K562 (cell line): ENCODE results near the gene MUSTN1. TPM values are rescaled to one million over a fixed set of nuclear protein-coding genes. Genes with fewer than 3 reads are reported as not detected.

Experiments
- ATAC-seq: fragments of 200-7000 bp; cut with Tn5 transposase; 3 replicates; pipeline ENCODE4 v1.9.1; 2020; ENCODE audit warnings: moderate library complexity
- BruUV-seq: library from RNA; stranded (reverse); fragments of 400-500 nt; replicated peaks from 2 replicates; lab custom pipeline; 2021; lab: Mats Ljungman, UMichigan
- CTCF ChIA-PET: fragments of 300-600 bp; formaldehyde crosslinking; extraction: SDS; loops from one replicate; lab custom pipeline; 2021; ENCODE audit warnings: low intra/inter-chr PET ratio; lab: Yijun Ruan, JAX
- POLR2A ChIA-PET: fragments of 300-600, 350-650 bp; sonication (Branson Sonifier 250); formaldehyde crosslinking; extraction: SDS; loops from one replicate; lab custom pipeline; 2021; ENCODE audit warnings: antibody characterized with exemption, inconsistent platforms; lab: Yijun Ruan, JAX
- DNase-seq, 4 experiments: peaks; one replicate each; pipeline versions ENCODE4 v3.0.0 to v3.0.0-alpha.2; 2011 to 2018; ENCODE audit warnings: low spot score in 3 of 4, mixed read lengths in 3 of 4; ENCODE audit errors: extremely low read depth in 1 of 4
- FAIRE-seq: peaks from 2 replicates; lab custom pipeline; 2011; peaks lifted over from hg19 to GRCh38; lab: Jason Lieb, UNC
- H2AFZ ChIP-seq: 2 replicates; pipeline ENCODE4 v1.6.0; 2011; ENCODE audit warnings: low read depth, low read length, control low read depth, inconsistent platforms
- H3K27ac ChIP-seq: fragments of 200-600 bp; 3 replicates; pipeline ENCODE4 v1.8.0; 2011; ENCODE audit warnings: low read depth, mild to moderate bottlenecking, control low read depth, inconsistent platforms, low read length, moderate library complexity, mixed read lengths; ENCODE audit errors: extremely low read depth
- H3K27me3 ChIP-seq, 2 experiments: fragments of 300-600 bp in 1 of 2; 2 replicates in 1 of 2; 3 replicates in 1 of 2; pipeline versions ENCODE4 v1.6.0 to v1.8.0; 2011; ENCODE audit warnings: inconsistent platforms in 2 of 2, low read length in 2 of 2, mild to moderate bottlenecking in 1 of 2, mixed read lengths in 1 of 2, moderate library complexity in 1 of 2; ENCODE audit not compliant: control insufficient read depth in 2 of 2, insufficient read depth in 2 of 2
- H3K36me3 ChIP-seq: fragments of 300-600 bp; 3 replicates; pipeline ENCODE4 v1.8.0; 2011; ENCODE audit warnings: mild to moderate bottlenecking, low read length, inconsistent platforms; ENCODE audit not compliant: control insufficient read depth, insufficient read depth
- H3K4me1 ChIP-seq, 2 experiments: fragments of 200-600 bp in 1 of 2; replicated peaks in 1 of 2; 2 replicates in 1 of 2; 3 replicates in 1 of 2; pipeline versions ENCODE4 v1.5.1 to v1.8.0; 2011; ENCODE audit warnings: inconsistent platforms in 2 of 2, low read length in 2 of 2, mild to moderate bottlenecking in 1 of 2, mixed read lengths in 1 of 2, moderate library complexity in 1 of 2; ENCODE audit not compliant: control insufficient read depth in 2 of 2, insufficient read depth in 2 of 2
- H3K4me2 ChIP-seq: 2 replicates; pipeline ENCODE4 v1.6.1; 2011; ENCODE audit warnings: low read length, control low read depth, inconsistent platforms, mixed read lengths; ENCODE audit not compliant: insufficient read depth
- H3K4me3 ChIP-seq: fragments of 200-600 bp; sonication (generic), shearing (Covaris generic); 2 replicates; pipeline ENCODE4 v1.5.1; 2016; ENCODE audit warnings: control low read depth, inconsistent platforms
- H3K79me2 ChIP-seq: fragments of 200-600 bp; 3 replicates; pipeline ENCODE4 v1.8.0; 2011; ENCODE audit warnings: low read length, inconsistent platforms; ENCODE audit not compliant: control insufficient read depth, insufficient read depth
- H3K9ac ChIP-seq, 2 experiments: 2 replicates each; pipeline versions ENCODE4 v1.6.0 to v1.6.1; 2011; ENCODE audit warnings: low read depth in 2 of 2, low read length in 2 of 2, control low read depth in 1 of 2, inconsistent platforms in 1 of 2, mild to moderate bottlenecking in 1 of 2, mixed read lengths in 1 of 2; ENCODE audit not compliant: insufficient read depth in 1 of 2
- H3K9me1 ChIP-seq: one replicate; pipeline ENCODE4 v1.6.0; 2011; ENCODE audit warnings: inconsistent platforms, mild to moderate bottlenecking, low read length, moderate library complexity; ENCODE audit not compliant: control insufficient read depth, insufficient read depth
- H3K9me3 ChIP-seq: replicated peaks from 2 replicates; pipeline ENCODE4 v1.5.1; 2011; ENCODE audit warnings: low read depth, low read length, inconsistent platforms; ENCODE audit not compliant: control insufficient read depth, insufficient read depth
- H4K20me1 ChIP-seq: replicated peaks from 2 replicates; pipeline ENCODE4 v1.6.1; 2011; ENCODE audit warnings: low read length, inconsistent platforms, mixed read lengths; ENCODE audit not compliant: control insufficient read depth, insufficient read depth
- EHMT2 ChIP-seq: fragments of 450-650 bp; IDR thresholded peaks from 2 replicates; pipeline ENCODE4 v1.6.1; 2018; ENCODE audit warnings: antibody characterized with exemption
- ILK ChIP-seq: fragments of 450-650 bp; IDR thresholded peaks from 2 replicates; pipeline ENCODE4 v1.6.1; 2016; ENCODE audit warnings: missing genetic modification characterization, low read depth, mild to moderate bottlenecking, missing compliant biosample characterization, moderate library complexity, borderline replicate concordance
- KLF10 ChIP-seq: fragments of 250-450 bp; sonication (Bioruptor Pico); IDR thresholded peaks from 2 replicates; pipeline ENCODE4 v1.6.1; 2021; ENCODE audit warnings: matching md5 sums
- NR2C1 ChIP-seq, 2 experiments: fragments of 450-650 bp; IDR thresholded peaks; 2 replicates each; pipeline ENCODE4 v1.6.1; 2017; ENCODE audit warnings: mild to moderate bottlenecking in 2 of 2, antibody characterized with exemption in 1 of 2, inconsistent platforms in 1 of 2, missing compliant biosample characterization in 1 of 2, missing genetic modification characterization in 1 of 2
- PHB ChIP-seq: fragments of 250-450 bp; sonication (Bioruptor Pico); IDR thresholded peaks from 2 replicates; pipeline ENCODE4 v1.5.0; 2021
- PPARD ChIP-seq: fragments of 250-450 bp; sonication (Bioruptor Pico); IDR thresholded peaks from 2 replicates; pipeline ENCODE4 v1.8.0; 2022; ENCODE audit warnings: inconsistent platforms, mild to moderate bottlenecking, moderate library complexity
- ZNF436 ChIP-seq: fragments of 250-450, 450-650 bp; sonication (Bioruptor Pico); formaldehyde crosslinking; IDR thresholded peaks from 2 replicates; pipeline ENCODE4 v1.7.0; 2020; ENCODE audit warnings: mild to moderate bottlenecking
- WGBS: fragments of 100-300 bp; shearing (Covaris generic); methylation state at CpG from one replicate; pipeline ENCODE4 v1.1.6; 2016; ENCODE audit warnings: low coverage, mixed read lengths; ENCODE audit not compliant: insufficient coverage; ENCODE audit errors: missing lambda C conversion rate; 5-methylcytosine and 5-hydroxymethylcytosine counted together
- in situ Hi-C: fragments of 300-500 bp; cut with MboI; formaldehyde crosslinking; loops from 4 replicates; pipeline ENCODE4 v1.15.0; 2018; ENCODE audit warnings: inconsistent platforms, mixed read lengths
- intact Hi-C: fragments of 100-400 bp; cut with micrococcal nuclease; formaldehyde crosslinking; loops from 2 replicates; pipeline ENCODE4 v1.14.2; 2022
- polyA plus RNA-seq, 8 experiments: library from polyadenylated mRNA; depleted of rRNA in 4 of 8; stranded (reverse) in 5 of 8; unstranded in 3 of 8; fragments of >200 nt; fragmentation: Nextera tagmentation in 2 of 8; fragmentation: Illumina TruSeq in 1 of 8; extraction: Ambion mirVana in 2 of 8; extraction: Trizol in 1 of 8; gene quantifications; 2 replicates each; pipeline versions ENCODE4 v1.2.1 to v1.2.3, GENCODE V29; 2011 to 2014; ENCODE audit warnings: inconsistent platforms in 1 of 8, missing spikeins in 1 of 8
- total RNA-seq, 7 experiments: library from RNA; depleted of rRNA in 6 of 7; stranded (reverse); fragments of >200 nt in 6 of 7; fragmentation: Illumina TruSeq in 2 of 7; extraction: Trizol in 2 of 7; gene quantifications; 2 replicates each; pipeline versions ENCODE4 v1.2.1 to v1.2.3, GENCODE V29; 2011 to 2021; ENCODE audit warnings: low replicate concordance in 1 of 7
- TF ChIP-seq, protein P1 (sequence below), 2 experiments: IDR thresholded peaks; 2 replicates each; pipeline ENCODE4 v1.6.1; 2011; ENCODE audit warnings: borderline replicate concordance in 1 of 2, control low read depth in 1 of 2, low read depth in 1 of 2, low read length in 1 of 2, mild to moderate bottlenecking in 1 of 2, mixed read lengths in 1 of 2, moderate library complexity in 1 of 2; ENCODE audit not compliant: insufficient read depth in 1 of 2, insufficient read length in 1 of 2, poor library complexity in 1 of 2, severe bottlenecking in 1 of 2; ENCODE audit errors: extremely low read depth in 1 of 2
- TF ChIP-seq, protein P2 (sequence below), 3 experiments: IDR thresholded peaks in 2 of 3; conservative IDR thresholded peaks in 1 of 3; 2 replicates each; pipeline ENCODE4 v1.5.1; 2011 to 2012; ENCODE audit warnings: low read length in 3 of 3, mild to moderate bottlenecking in 3 of 3, control low read depth in 2 of 3, improper control_type of control experiment in 1 of 3, inconsistent platforms in 1 of 3, low read depth in 1 of 3, mixed read lengths in 1 of 3, moderate library complexity in 1 of 3; ENCODE audit not compliant: insufficient read depth in 2 of 3
- TF ChIP-seq, protein P3 (sequence below), 2 experiments: fragments of 250-450 bp in 1 of 2; fragments of 450-650 bp in 1 of 2; sonication (Bioruptor Pico) in 1 of 2; IDR thresholded peaks; 2 replicates each; pipeline versions ENCODE4 v1.6.1 to v1.8.0; 2016 to 2021; ENCODE audit warnings: mild to moderate bottlenecking in 2 of 2, moderate library complexity in 2 of 2, missing compliant biosample characterization in 1 of 2, missing genetic modification characterization in 1 of 2

MUSTN1 gene
- total and polyA plus RNA-seq, 9 of the 15 experiments (the other 6 are each of a cell fraction or from before 2014, with no cell fraction given), result 0.15 to 0.78 (median 0.44) TPM; not detected in 4

- H3K4me1 ChIP-seq, result peaks cover 0 to 14% of the 10 kb centered on the region in 2 experiments; a peak in 2 of 5 replicates
- no TSS peak for BruUV-seq
- H3K27ac ChIP-seq, result no peak overlapping the region
- no peak overlapping the region for H3K4me3 ChIP-seq
- H3K79me2 ChIP-seq, result no peaks in the 10 kb centered on the region
- no peaks in the 10 kb centered on the region for H4K20me1 ChIP-seq
- FAIRE-seq (no peak), ATAC-seq (no peak), DNase-seq (no peak)
- H3K36me3 ChIP-seq, result no peaks in the 10 kb centered on the region
- TF ChIP-seq PHB (CRISPR knock-in tag), result no peak
- no peak for TF ChIP-seq KLF10 (CRISPR knock-in tag)
- TF ChIP-seq ILK, result no peak
- TF ChIP-seq, protein P1, sequence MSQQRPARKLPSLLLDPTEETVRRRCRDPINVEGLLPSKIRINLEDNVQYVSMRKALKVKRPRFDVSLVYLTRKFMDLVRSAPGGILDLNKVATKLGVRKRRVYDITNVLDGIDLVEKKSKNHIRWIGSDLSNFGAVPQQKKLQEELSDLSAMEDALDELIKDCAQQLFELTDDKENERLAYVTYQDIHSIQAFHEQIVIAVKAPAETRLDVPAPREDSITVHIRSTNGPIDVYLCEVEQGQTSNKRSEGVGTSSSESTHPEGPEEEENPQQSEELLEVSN (IDR thresholded peaks at IDR 0.05; ENCODE audit: borderline replicate concordance in 1 of 2, extremely low read depth in 1 of 2, insufficient read depth in 1 of 2, insufficient read length in 1 of 2, low read depth in 1 of 2, low read length in 1 of 2, poor library complexity in 1 of 2, severe bottlenecking in 1 of 2), result no peak
- TF ChIP-seq, protein P2, sequence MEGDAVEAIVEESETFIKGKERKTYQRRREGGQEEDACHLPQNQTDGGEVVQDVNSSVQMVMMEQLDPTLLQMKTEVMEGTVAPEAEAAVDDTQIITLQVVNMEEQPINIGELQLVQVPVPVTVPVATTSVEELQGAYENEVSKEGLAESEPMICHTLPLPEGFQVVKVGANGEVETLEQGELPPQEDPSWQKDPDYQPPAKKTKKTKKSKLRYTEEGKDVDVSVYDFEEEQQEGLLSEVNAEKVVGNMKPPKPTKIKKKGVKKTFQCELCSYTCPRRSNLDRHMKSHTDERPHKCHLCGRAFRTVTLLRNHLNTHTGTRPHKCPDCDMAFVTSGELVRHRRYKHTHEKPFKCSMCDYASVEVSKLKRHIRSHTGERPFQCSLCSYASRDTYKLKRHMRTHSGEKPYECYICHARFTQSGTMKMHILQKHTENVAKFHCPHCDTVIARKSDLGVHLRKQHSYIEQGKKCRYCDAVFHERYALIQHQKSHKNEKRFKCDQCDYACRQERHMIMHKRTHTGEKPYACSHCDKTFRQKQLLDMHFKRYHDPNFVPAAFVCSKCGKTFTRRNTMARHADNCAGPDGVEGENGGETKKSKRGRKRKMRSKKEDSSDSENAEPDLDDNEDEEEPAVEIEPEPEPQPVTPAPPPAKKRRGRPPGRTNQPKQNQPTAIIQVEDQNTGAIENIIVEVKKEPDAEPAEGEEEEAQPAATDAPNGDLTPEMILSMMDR (IDR thresholded peaks at IDR 0.05 in 2 of 3, conservative IDR thresholded peaks at IDR 0.05 in 1 of 3; ENCODE audit: insufficient read depth in 2 of 3, low read depth in 1 of 3, low read length in 3 of 3), result no peak
- no peak for TF ChIP-seq PPARD (CRISPR knock-in tag)
- no peak for TF ChIP-seq NR2C1 (IDR thresholded peaks at IDR 0.05)
- TF ChIP-seq NR2C1 (tag; IDR thresholded peaks at IDR 0.05), result no peak
- TF ChIP-seq, protein P3, sequence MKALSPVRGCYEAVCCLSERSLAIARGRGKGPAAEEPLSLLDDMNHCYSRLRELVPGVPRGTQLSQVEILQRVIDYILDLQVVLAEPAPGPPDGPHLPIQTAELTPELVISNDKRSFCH (CRISPR knock-in tag; IDR thresholded peaks at IDR 0.05), result no peak
- TF ChIP-seq, protein P3 (tag; IDR thresholded peaks at IDR 0.05), result no peak
- no peak for TF ChIP-seq EHMT2
- TF ChIP-seq ZNF436 (CRISPR knock-in tag), result no peak
- H3K9me1 ChIP-seq, result no peaks in the 10 kb centered on the region
- H2AFZ ChIP-seq, result no peak overlapping the region
- WGBS, result 12% methylated on average over 5 of the region's 5 CpGs
- CTCF ChIA-PET, result no interaction called here
- no peak overlapping the region for H3K4me2 ChIP-seq
- peaks cover 0 to 7% of the 10 kb centered on the region in 2 experiments; a peak in 1 of 5 replicates for H3K27me3 ChIP-seq
- no peak overlapping the region for H3K9ac ChIP-seq
- in situ Hi-C loops (no loop called here), intact Hi-C loops (no loop called here)
- POLR2A ChIA-PET, result interaction anchor here (1.0 kb wide), 1 partner anchor 31 kb away, joined by 4 read pairs; the partner anchor contains the start of gene NEK4
- H3K9me3 ChIP-seq, result no peaks in the 10 kb centered on the region
Observed at GRCh38 chr3:52801839-52802238, 33.0 kb downstream of the MUSTN1 start.
